ENCODE results near the gene WAPL.

- TF ChIP-seq, protein P1, sequence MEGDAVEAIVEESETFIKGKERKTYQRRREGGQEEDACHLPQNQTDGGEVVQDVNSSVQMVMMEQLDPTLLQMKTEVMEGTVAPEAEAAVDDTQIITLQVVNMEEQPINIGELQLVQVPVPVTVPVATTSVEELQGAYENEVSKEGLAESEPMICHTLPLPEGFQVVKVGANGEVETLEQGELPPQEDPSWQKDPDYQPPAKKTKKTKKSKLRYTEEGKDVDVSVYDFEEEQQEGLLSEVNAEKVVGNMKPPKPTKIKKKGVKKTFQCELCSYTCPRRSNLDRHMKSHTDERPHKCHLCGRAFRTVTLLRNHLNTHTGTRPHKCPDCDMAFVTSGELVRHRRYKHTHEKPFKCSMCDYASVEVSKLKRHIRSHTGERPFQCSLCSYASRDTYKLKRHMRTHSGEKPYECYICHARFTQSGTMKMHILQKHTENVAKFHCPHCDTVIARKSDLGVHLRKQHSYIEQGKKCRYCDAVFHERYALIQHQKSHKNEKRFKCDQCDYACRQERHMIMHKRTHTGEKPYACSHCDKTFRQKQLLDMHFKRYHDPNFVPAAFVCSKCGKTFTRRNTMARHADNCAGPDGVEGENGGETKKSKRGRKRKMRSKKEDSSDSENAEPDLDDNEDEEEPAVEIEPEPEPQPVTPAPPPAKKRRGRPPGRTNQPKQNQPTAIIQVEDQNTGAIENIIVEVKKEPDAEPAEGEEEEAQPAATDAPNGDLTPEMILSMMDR (IDR thresholded peaks at IDR 0.05) = no peak
- no peak for TF ChIP-seq POLR2A (IDR thresholded peaks at IDR 0.05)
These were observed 78.5 kb downstream of the WAPL start for GRCh38 chr10:86443069-86443468.

Measured in heart left ventricle (tissue), 13 donors.